ENCODE measurements around the gene SLC35A1.

Gene SLC35A1

GRCh38 chr6:87444362-87444761 is 28.4 kb upstream of the SLC35A1 start:
- TF ChIP-seq CTCF (IDR thresholded peaks at IDR 0.05; ENCODE audit: low read depth, low read length, missing control alignments): no peak
- in situ Hi-C loops (cut with HindIII; ENCODE audit: low sequenced_read_pairs): no loop called here
- DNase-seq (ENCODE audit: low read depth): no peak

GRCh38 chr6:87465051-87465450 is 7.7 kb upstream of the SLC35A1 start:
- H3K4me3 ChIP-seq (ENCODE audit: low read depth, low read length): no peak overlapping the region
- in situ Hi-C loops (cut with HindIII; ENCODE audit: low sequenced_read_pairs): no loop called here
- DNase-seq (ENCODE audit: low read depth): no peak
- no peak for TF ChIP-seq CTCF (IDR thresholded peaks at IDR 0.05; ENCODE audit: low read depth, low read length, missing control alignments)

More at GRCh38 chr6:87444362-87444761, 28.4 kb upstream of the SLC35A1 start:
- no peak overlapping the region for H3K4me3 ChIP-seq (ENCODE audit: low read depth, low read length)

- in situ Hi-C loops (cut with HindIII; ENCODE audit: low sequenced_read_pairs): no loop called here
- peak overlapping the region; percentile 97 for H3K4me3 ChIP-seq (ENCODE audit: low read depth, low read length)
- no peak for TF ChIP-seq CTCF (IDR thresholded peaks at IDR 0.05; ENCODE audit: low read depth, low read length, missing control alignments)
- DNase-seq (ENCODE audit: low read depth): peak; percentile 23
Measured at GRCh38 chr6:87473419-87473903, 687 bp downstream of the SLC35A1 start.

- TF ChIP-seq CTCF (IDR thresholded peaks at IDR 0.05; ENCODE audit: low read depth, low read length, missing control alignments): no peak
- DNase-seq (ENCODE audit: low read depth): no peak
- in situ Hi-C loops (cut with HindIII; ENCODE audit: low sequenced_read_pairs): no loop called here
- H3K4me3 ChIP-seq (ENCODE audit: low read depth, low read length): no peak overlapping the region
Measured at GRCh38 chr6:87481931-87482330, 9.2 kb downstream of the SLC35A1 start.

GRCh38 chr6:87482366-87482765 is 9.6 kb downstream of the SLC35A1 start:
- in situ Hi-C loops (cut with HindIII; ENCODE audit: low sequenced_read_pairs): no loop called here
- no peak overlapping the region for H3K4me3 ChIP-seq (ENCODE audit: low read depth, low read length)
- no peak for TF ChIP-seq CTCF (IDR thresholded peaks at IDR 0.05; ENCODE audit: low read depth, low read length, missing control alignments)
- DNase-seq (ENCODE audit: low read depth): no peak

GRCh38 chr6:87483929-87484328 is 11.2 kb downstream of the SLC35A1 start:
- in situ Hi-C loops (cut with HindIII; ENCODE audit: low sequenced_read_pairs): no loop called here
- no peak overlapping the region for H3K4me3 ChIP-seq (ENCODE audit: low read depth, low read length)
- no peak for TF ChIP-seq CTCF (IDR thresholded peaks at IDR 0.05; ENCODE audit: low read depth, low read length, missing control alignments)
- DNase-seq (ENCODE audit: low read depth): peak; percentile 55

GRCh38 chr6:87484491-87484890 is 11.7 kb downstream of the SLC35A1 start:
- TF ChIP-seq CTCF (IDR thresholded peaks at IDR 0.05; ENCODE audit: low read depth, low read length, missing control alignments): no peak
- no peak overlapping the region for H3K4me3 ChIP-seq (ENCODE audit: low read depth, low read length)
- DNase-seq (ENCODE audit: low read depth): no peak
- in situ Hi-C loops (cut with HindIII; ENCODE audit: low sequenced_read_pairs): no loop called here
